ENCODE results near the gene CACTIN. TPM values are rescaled to one million over a fixed set of nuclear protein-coding genes. Genes with fewer than 3 reads are reported as not detected.
"Not testable (repeated sequence)": the region's sequence is repeated elsewhere in the genome, so short reads cannot be mapped to it uniquely, and the experiment has no call there.

Gene CACTIN
- total RNA-seq, 1 donor from 2014 or later, result 26.7 TPM

DNA sequence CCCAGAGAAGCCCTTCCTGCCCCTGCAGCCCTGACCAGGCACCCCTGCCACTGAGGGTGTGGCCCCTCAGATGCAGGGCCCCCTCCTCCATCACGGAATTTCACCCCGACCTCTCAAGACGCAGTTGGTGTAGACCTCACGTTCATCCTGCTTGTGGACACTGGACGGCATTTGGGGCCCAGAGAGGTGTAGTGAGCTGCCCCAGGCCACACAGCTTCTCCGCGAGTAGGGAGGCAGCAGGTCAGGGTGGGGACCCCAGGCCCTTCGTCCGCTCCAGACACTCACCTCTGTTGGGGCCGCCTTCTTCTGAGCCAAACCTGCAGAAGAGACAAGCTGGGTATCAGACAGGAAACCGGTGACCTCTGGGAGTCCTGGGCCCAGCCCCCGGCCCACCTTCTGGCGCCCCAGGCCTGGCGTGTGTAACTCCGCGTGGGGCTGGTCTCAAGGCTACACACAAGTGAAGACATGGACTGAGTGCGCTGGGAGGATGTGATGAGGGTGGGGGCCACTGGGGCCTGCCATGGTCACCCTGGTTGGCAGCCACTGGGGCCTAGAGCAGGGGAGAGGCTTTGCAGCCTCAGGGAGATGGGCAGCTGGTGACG, 40.5 kb upstream of the CACTIN start:
- H3K27ac Mint-ChIP-seq (ENCODE audit: unreplicated experiment), result no peak overlapping the region
- no peak for FAIRE-seq
- no peak for TF ChIP-seq EZH2 (IDR thresholded peaks at IDR 0.05; ENCODE audit: insufficient read depth, low read length)
- TF ChIP-seq, protein P1, sequence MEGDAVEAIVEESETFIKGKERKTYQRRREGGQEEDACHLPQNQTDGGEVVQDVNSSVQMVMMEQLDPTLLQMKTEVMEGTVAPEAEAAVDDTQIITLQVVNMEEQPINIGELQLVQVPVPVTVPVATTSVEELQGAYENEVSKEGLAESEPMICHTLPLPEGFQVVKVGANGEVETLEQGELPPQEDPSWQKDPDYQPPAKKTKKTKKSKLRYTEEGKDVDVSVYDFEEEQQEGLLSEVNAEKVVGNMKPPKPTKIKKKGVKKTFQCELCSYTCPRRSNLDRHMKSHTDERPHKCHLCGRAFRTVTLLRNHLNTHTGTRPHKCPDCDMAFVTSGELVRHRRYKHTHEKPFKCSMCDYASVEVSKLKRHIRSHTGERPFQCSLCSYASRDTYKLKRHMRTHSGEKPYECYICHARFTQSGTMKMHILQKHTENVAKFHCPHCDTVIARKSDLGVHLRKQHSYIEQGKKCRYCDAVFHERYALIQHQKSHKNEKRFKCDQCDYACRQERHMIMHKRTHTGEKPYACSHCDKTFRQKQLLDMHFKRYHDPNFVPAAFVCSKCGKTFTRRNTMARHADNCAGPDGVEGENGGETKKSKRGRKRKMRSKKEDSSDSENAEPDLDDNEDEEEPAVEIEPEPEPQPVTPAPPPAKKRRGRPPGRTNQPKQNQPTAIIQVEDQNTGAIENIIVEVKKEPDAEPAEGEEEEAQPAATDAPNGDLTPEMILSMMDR (IDR thresholded peaks at IDR 0.05; ENCODE audit: insufficient read depth, low read depth, low read length), result no peak
- Histone ChIP-seq H3K4me2 (ENCODE audit: low read length) (no peak overlapping the region), H3K9ac (ENCODE audit: low read length) (no peak overlapping the region), H3K9me3 (ENCODE audit: insufficient read depth, low read depth, low read length) (no peaks in the 10 kb centered on the region), H3K27ac (ENCODE audit: low read depth, low read length) (no peak overlapping the region), H3K4me1 (ENCODE audit: insufficient read depth, low read length) (peaks cover 39% of the 10 kb centered on the region), H3K36me3 (ENCODE audit: insufficient read depth, low read length) (no peaks in the 10 kb centered on the region), H3K79me2 (ENCODE audit: insufficient read depth, low read length) (peaks cover 39% of the 10 kb centered on the region), H4K20me1 (ENCODE audit: insufficient read depth, low read length) (peaks cover 46% of the 10 kb centered on the region), H3K27me3 (ENCODE audit: insufficient read depth, low read length) (no peaks in the 10 kb centered on the region), H2AFZ (ENCODE audit: low read depth, low read length) (no peak overlapping the region), H3K4me3 (ENCODE audit: insufficient read depth, low read depth, low read length) (no peak overlapping the region)
- peaks cover 15% of the 10 kb centered on the region for H3K4me1 Mint-ChIP-seq (ENCODE audit: low read depth, unreplicated experiment)
- H3K4me3 Mint-ChIP-seq (ENCODE audit: unreplicated experiment), result no peak overlapping the region
- no peaks in the 10 kb centered on the region for H3K27me3 Mint-ChIP-seq (ENCODE audit: low read depth, unreplicated experiment)
- H3K9me3 Mint-ChIP-seq (ENCODE audit: unreplicated experiment), result no peaks in the 10 kb centered on the region
- H3K36me3 Mint-ChIP-seq (ENCODE audit: low read depth, unreplicated experiment), result peaks cover 5% of the 10 kb centered on the region
- DNase-seq (ENCODE audit: low read depth), result no peak

DNA sequence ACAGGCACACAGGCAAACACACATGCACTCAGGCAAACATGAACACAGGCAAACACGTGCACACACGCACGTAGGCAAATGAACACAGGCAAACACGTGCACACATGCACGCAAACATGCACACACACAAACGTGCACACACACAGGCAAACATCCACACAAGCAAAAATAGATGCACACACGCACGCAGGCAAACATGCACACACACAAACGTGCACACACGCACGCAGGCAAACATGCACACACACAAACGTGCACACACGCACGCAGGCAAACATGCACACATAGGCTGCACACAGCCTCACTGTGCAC, 39.9 kb upstream of the CACTIN start:
- not testable (repeated sequence) for H3K4me3 Mint-ChIP-seq (ENCODE audit: unreplicated experiment); H3K4me3 ChIP-seq (ENCODE audit: insufficient read depth, low read depth, low read length); H3K9me3 Mint-ChIP-seq (ENCODE audit: unreplicated experiment); H3K27me3 ChIP-seq (ENCODE audit: insufficient read depth, low read length); H3K27ac Mint-ChIP-seq (ENCODE audit: unreplicated experiment); H3K9ac ChIP-seq (ENCODE audit: low read length); FAIRE-seq; H3K9me3 ChIP-seq (ENCODE audit: insufficient read depth, low read depth, low read length); DNase-seq (ENCODE audit: low read depth); H3K36me3 Mint-ChIP-seq (ENCODE audit: low read depth, unreplicated experiment); H3K36me3 ChIP-seq (ENCODE audit: insufficient read depth, low read length); H2AFZ ChIP-seq (ENCODE audit: low read depth, low read length); H3K27ac ChIP-seq (ENCODE audit: low read depth, low read length); H3K27me3 Mint-ChIP-seq (ENCODE audit: low read depth, unreplicated experiment); H3K4me2 ChIP-seq (ENCODE audit: low read length)
- peaks cover 43% of the 10 kb centered on the region for H4K20me1 ChIP-seq (ENCODE audit: insufficient read depth, low read length)
- H3K79me2 ChIP-seq (ENCODE audit: insufficient read depth, low read length), result peaks cover 33% of the 10 kb centered on the region
- H3K4me1 Mint-ChIP-seq (ENCODE audit: low read depth, unreplicated experiment), result peaks cover 14% of the 10 kb centered on the region
- peaks cover 32% of the 10 kb centered on the region for H3K4me1 ChIP-seq (ENCODE audit: insufficient read depth, low read length)

DNA sequence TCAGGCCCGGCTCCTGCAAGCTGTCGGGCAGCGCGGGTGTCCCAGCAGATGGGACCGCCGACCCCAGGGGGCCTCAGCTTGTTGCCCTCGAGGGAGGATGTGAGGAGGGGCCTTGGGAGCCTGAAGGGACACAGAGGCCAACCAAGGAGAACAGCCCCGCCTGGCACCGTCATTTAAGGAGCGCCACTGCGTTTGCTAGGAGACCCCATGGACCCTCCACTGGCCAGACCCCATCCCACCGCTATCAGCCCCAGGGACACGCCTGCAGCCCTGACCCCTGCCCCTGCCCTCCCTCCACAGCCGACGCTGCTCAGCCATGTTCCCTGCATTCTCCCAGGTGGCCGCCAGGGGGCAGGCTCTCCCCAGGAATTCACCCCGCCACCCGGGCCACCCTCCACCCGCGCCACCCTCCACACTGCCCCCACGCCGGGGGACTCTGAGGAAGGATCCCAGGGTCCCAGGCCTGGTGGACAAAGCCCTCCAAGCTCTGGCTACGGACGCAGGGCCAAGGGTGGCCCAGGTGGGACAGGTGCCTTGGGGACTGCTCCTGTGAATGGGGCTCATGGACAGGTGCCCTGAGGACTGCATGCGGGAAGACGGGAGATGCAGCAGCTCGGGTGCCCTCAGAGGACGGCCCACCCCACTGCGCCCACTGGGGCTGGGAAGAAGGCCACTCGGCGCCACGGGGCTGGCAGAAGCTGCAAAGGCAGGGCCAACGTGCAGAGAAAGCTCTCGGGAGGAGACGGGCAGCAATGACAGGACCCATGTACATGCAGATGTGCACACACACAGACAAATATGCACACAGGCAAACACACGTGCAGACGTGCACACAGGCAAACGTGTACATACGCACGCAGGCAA, 39.3 kb upstream of the CACTIN start:
- Mint-ChIP-seq H3K4me3 (ENCODE audit: unreplicated experiment) (no peak overlapping the region), H3K27ac (ENCODE audit: unreplicated experiment) (no peak overlapping the region), H3K27me3 (ENCODE audit: low read depth, unreplicated experiment) (no peaks in the 10 kb centered on the region), H3K9me3 (ENCODE audit: unreplicated experiment) (no peaks in the 10 kb centered on the region), H3K36me3 (ENCODE audit: low read depth, unreplicated experiment) (peaks cover 10% of the 10 kb centered on the region), H3K4me1 (ENCODE audit: low read depth, unreplicated experiment) (peaks cover 14% of the 10 kb centered on the region)
- TF ChIP-seq EZH2 (IDR thresholded peaks at IDR 0.05; ENCODE audit: insufficient read depth, low read length), result no peak
- TF ChIP-seq, protein P1 (IDR thresholded peaks at IDR 0.05; ENCODE audit: insufficient read depth, low read depth, low read length), result peak; percentile 33
- H3K4me1 ChIP-seq (ENCODE audit: insufficient read depth, low read length), result peaks cover 26% of the 10 kb centered on the region
- no peak overlapping the region for H3K27ac ChIP-seq (ENCODE audit: low read depth, low read length)
- no peak overlapping the region for H3K4me2 ChIP-seq (ENCODE audit: low read length)
- no peaks in the 10 kb centered on the region for H3K9me3 ChIP-seq (ENCODE audit: insufficient read depth, low read depth, low read length)
- no peak overlapping the region for H2AFZ ChIP-seq (ENCODE audit: low read depth, low read length)
- DNase-seq (ENCODE audit: low read depth), result no peak
- no peak for FAIRE-seq
- no peak overlapping the region for H3K9ac ChIP-seq (ENCODE audit: low read length)
- H3K79me2 ChIP-seq (ENCODE audit: insufficient read depth, low read length), result peaks cover 28% of the 10 kb centered on the region
- peaks cover 39% of the 10 kb centered on the region for H4K20me1 ChIP-seq (ENCODE audit: insufficient read depth, low read length)
- H3K27me3 ChIP-seq (ENCODE audit: insufficient read depth, low read length), result no peaks in the 10 kb centered on the region
- H3K36me3 ChIP-seq (ENCODE audit: insufficient read depth, low read length), result no peaks in the 10 kb centered on the region
- no peak overlapping the region for H3K4me3 ChIP-seq (ENCODE audit: insufficient read depth, low read depth, low read length)

All from astrocyte (in vitro differentiated cells and primary cell).